GM23248 (cell line): Measurements from ENCODE around the gene ADRB1.

Source experiments
- EZH2 ChIP-seq: fragments of 200-600 bp; sonication (generic); IDR thresholded peaks from 2 replicates; pipeline ENCODE4 v1.6.1; 2018; ENCODE audit warnings: antibody characterized with exemption, mild to moderate bottlenecking; ENCODE audit not compliant: insufficient read depth, poor library complexity, severe bottlenecking
- EZH2phosphoT487 ChIP-seq: fragments of 200-600 bp; sonication (generic); IDR thresholded peaks from 2 replicates; pipeline ENCODE4 v1.6.1; 2018; ENCODE audit warnings: antibody characterized with exemption, moderate library complexity, mild to moderate bottlenecking, low read depth; ENCODE audit not compliant: insufficient read depth

- TF ChIP-seq EZH2: no peak
- TF ChIP-seq EZH2phosphoT487: no peak
Measured at GRCh38 chr10:114009281-114009996, 34.2 kb upstream of the ADRB1 start.
